GM19023 (cell line): ENCODE data around the gene RARB.

Experiments
- ATAC-seq: cut with Tn5 transposase; IDR thresholded peaks from one replicate; pipeline ENCODE4 v1.9.1; 2021; ENCODE audit warnings: mild to moderate bottlenecking, moderate library complexity; ENCODE audit not compliant: unreplicated experiment

Gene RARB

DNA sequence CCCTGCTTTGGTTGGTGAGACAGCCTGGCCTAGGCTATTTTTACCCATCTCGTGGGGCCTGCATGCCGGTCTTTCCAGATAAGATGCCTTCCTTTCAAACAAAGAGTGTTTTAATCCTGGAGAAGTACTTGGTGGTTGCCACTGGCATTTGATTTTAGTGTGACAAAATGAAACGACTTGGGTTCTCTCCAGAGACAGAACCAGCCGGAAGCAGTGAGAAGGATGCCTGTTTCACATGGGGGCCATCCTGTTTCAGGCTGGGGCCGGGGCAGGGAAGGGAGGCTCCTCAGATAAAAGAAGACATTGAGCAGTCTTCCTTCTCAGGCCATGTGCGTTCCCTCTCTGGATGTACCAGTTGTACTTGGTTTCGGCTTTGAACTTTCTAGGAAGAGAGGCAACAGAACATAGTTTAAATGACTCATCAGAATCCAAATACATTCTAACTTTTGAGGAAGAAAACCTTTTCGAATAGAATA lies 161.8 kb downstream of the RARB start:
- ATAC-seq, result no peak

DNA sequence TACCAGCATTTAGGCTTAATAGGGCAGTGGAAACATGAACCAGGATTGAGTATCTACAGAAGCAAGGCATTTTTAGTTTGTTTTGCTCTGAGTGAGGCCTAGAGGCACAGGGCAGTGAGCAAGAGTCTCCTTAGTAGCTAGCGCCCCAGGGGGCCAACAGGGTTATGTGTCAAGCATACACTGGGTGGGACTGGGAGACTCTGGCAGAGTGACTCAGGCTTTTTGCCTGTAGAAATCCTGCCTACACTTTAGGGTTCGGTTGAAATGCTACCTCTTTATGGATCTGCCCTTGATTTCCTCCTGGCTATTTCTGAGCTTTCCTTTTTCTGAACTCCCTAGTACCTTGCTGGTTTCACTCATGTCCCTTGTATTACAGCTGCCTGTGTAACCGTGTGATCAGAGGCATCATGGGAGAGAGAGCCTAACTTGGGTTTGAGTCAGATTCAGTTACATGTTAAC lies 164.5 kb downstream of the RARB start:
- ATAC-seq, result no peak

DNA sequence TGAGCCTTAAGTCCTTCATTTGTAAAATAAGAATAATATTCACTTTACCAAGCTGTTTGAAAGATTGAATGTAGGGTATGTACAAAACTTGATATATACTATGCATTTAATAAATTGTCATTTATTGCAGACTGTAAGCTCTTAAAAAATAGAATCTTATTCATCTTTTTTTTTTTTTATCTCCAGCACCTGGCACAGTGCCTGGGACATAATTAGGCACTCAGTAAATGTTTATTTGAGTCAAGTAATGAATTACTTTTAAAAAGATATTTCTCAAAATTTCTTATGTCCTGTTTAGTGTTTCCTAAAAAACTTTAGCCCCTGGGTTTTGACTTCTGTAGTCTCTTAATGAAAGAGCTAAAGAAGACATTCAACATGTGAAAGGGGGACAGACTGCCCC lies 164.9 kb downstream of the RARB start:
- no peak for ATAC-seq

DNA sequence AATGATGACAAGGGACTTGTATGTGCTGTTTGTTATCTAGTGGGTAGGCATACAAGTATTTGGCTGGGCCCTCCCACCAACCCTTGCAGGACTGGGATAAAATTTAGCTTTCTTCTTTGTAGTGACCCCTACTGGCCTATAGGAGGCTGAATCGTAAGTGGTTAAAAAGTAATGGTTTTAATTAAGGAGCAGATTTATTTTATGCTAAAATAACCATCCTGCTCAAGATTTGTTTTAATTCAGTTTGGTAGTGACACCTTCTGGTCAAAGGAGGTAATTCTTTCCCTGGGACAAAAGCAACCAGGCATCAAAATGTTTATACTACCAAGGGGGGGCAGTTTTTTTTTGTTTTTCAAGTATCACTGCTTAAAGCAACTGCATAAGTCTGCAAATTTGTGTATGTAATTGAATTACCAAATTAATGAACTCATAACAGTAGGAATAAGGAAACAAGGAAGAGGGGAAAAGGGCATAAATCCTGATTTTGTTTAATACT lies 166.0 kb downstream of the RARB start:
- ATAC-seq, result no peak

DNA sequence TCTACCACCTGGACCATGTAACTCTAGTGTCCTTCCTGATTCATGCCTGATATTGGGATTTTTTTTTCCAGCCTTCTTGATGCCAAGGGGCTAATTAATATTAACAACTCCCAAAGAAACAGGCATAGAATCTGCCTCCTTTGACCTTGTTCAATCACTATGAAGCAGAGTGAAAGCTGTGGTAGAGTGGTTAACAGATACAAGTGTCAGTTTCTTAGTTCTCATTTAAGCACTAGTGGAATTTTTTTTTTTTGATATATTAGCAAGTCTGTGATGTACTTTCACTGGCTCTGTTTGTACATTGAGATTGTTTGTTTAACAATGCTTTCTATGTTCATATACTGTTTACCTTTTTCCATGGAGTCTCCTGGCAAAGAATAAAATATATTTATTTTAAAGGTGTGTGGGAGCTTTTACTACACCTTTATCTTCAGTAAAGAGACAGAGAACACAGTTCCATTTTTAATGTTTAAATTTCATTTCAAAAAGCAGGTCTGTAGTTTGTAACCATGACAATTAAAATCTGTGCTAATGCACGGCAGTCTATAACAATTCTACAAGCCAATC lies 169.6 kb downstream of the RARB start:
- ATAC-seq, result no peak

DNA sequence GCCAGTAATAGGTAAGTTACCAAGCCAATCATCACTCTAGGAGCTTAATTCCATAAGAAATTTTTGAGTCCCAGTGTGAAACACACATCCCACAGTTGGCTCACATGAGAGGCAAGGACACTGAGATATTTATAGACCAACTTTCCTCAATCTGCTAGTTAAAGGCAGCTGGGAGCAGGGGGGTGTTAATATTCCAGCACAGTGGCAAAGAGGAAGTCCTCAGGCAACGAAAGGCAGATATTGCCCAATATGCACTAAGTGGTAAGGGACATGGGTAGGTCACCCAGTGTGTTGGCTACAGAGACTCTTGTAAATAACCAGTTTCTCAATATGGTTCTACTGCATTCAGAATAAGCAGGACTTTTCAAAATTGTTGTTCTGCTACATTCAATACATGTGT lies 175.6 kb downstream of the RARB start:
- no peak for ATAC-seq

DNA sequence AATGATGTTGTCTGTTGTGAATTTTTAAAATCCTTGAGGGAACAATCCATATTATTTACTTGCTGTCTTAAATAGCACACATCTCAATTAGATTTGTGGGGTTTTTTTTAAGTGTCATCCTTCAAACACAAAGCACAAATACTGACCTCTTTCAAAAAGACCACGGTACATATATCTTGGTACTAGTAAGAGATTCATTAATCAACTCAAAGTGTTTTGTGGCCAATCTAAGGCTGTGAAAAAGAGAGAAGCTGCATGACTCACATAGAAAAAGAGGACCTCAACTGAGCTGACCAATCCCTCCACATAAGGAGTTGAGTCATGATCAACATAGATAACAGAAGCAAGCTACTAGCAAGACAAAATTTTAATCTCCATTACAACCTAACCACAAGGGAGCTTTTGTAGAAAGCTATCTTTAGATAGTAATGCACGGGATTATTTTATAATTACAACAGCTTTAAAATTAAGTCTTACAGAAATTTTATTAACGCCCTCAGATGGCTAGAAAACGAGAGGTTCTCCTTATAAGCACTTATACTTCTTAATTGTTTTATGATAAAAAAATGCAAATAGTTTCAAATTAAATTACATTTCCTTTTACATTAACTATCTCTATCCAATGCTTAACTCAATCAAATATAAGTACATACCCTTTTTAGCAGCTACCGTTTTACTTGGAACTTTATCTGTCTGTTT lies 176.2 kb downstream of the RARB start:
- no peak for ATAC-seq

DNA sequence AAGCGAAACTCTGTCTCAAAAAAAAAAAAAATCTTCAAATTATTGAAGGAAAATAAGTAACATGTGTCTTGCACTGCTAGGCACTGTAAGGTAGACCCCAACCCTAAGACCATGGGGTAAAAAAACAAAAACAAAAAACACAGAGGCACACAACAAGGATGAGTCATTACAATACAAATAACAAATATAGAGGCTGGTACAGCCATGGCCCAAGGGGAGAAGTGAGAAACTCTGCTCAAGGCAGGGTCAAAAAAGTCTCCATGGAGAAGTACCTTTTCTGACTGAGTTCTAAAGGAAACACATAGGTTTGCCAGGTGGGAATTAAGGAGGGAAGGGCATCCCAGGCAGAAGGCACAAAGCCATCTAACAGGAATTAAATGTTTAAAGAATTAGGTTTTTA lies 182.1 kb downstream of the RARB start:
- ATAC-seq, result no peak

DNA sequence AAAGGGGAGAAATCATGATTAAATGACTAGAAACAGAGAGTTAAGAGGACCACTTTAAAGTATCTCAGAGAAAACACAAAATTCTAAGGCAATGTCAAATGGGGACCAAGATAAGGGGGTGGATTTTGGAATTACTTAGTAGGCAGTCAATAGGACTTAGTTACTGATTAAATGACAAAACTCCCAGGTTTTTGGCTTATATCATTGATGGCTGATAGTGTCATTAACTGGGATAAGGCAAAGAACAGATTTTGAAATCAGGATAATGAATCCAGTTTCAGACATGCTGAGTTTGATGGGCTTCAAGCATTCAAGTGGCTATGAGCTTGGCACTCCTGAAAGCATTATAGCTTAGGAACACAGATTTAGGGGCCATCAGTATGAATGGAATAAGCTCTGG lies 182.7 kb downstream of the RARB start:
- ATAC-seq, result no peak

DNA sequence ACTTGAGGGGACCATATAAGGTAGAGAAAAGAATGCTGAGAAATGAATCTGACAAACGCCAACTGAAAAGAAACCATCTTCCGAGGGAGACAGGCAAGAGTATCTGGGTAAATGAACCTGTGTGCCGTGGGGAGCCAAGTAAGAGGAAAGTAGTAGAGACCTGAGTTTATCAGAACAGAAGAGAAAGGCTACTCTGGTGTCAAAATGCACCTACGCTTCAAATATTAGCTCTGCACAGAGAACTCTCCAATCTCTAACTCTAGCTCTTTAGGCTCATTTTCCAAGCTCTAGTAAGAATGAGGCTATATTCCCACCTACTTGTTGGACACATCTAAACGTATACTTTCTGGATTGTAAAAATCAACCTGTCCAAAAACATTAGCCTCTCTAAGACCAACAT lies 183.1 kb downstream of the RARB start:
- no peak for ATAC-seq

DNA sequence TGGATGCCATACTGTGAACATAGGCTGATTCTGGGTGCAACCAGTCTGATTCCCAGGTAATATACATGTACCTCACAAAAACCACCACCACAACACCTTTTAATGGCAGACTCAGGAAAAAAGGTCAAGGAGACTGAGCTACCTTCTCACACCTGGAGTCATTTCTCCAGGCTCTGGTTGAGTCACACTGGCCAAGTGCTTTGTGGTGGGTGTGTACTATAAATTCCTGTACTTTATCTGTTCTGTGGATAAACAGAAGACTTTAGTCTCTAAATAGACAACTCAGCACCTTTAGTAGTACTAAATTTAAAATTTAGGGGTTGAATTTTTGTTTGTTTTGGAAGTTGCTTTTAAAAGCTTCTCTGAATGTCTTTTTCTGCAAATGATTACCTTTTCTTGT lies 190.0 kb downstream of the RARB start:
- no peak for ATAC-seq

DNA sequence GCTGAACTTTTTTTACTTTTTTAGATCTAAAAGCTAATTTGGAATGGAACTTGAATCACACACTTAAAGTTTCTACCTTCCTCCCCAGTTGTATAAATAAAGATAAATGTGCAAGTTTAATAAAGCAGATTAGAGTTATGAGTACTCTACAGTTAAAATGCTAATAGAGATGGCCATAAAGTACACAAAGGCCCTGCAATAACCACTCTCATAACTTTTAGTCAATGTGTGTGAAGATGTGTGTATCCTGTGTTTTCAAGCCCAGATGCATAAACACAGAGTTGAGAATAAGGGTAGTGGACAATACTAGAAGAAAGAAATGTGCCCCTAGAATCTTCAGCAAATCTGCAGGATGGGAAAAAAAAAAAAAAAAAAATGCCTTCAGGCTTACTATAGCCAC lies 191.3 kb downstream of the RARB start:
- no peak for ATAC-seq

DNA sequence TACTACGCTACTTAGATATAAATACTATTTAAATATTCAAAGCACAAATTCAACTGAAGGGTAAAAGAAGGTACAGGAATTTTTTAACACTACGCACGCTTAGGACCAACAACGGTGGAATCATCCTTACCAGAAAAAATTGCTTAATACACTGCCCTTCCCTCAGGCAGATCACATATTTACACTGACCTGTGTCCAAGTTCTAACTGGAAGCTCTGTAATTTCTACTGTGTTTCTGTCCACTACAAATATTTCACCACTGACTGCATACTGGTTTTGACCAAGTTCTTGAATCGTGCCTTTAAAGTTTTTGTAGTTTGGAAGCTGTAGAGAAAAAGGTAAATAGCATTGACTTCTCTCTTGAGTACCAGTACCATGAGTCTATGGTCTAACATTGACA lies 192.4 kb downstream of the RARB start:
- ATAC-seq, result no peak

DNA sequence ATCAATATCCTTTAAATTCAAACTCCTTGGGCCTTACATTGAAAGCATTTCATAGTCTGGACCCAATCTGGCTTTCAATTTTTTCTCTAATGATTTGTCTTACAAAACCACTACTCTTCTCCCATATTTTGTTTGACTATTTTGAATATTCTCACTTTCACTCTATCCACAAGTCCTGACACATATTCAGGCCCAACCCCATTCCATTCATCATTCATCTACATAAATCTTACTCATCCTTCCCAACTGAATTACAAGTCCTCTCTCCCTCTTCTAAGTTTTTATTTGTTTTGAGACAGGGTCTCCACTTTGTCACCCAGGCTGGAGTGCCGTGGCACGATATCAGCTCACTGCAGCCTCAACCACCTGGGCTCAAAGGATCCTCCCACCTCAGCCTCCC lies 193.0 kb downstream of the RARB start:
- no peak for ATAC-seq

DNA sequence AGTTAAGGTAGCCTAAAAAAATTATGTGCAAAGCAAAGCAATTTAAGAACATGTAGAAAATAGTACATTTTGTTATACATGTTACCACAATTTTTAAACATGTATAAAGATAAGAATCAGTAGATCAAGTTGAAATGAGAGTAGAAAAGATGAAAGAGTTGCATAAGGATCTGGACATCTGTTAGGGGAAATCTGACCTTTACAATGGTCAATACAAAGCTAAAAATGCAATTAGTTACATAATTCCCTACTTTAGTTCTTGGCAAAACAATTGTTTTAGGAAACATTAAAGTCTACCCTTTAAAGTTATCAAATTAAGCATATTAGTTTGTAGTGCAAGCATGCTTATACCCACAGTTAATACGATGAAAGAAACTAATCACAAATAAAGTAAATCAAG lies 203.9 kb downstream of the RARB start:
- no peak for ATAC-seq

DNA sequence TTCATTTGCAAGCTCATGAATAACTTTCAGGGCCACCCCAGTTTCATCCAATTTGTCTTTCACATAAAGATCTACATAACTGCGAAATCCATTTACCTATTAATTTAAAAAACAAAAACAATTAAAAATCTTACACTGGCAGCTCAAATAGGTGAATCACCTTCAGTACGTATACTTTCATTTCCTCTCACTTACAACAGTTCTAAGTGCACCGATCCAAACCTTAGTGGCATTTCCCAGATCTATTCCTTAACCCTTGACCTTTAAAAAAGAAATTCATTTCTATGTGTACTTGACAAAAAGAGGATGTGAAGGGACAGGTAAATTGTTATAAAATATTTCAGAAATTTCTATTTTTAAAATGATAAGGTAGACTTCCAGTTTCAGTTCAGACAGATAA lies 205.9 kb downstream of the RARB start:
- ATAC-seq, result no peak

DNA sequence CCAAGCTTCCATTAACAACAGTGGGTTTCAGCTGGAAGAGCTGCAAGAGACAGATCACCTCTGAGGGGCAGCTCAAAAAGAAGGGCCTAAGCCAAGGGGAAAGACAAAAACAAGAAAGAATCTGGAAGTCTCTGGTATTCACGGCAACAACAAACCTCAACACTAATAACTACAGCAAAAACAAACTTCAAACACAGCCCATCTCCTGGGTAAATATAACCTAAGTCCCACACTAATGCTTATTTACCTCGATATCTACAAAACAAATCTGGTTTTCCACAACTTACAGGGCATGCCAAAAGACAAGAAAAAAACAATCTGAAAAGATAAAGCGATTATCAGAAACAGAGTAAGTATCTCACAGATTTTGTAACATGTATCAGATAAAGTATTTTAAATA lies 207.0 kb downstream of the RARB start:
- ATAC-seq, result no peak
